Stimulated activated CD8-positive, alpha-beta memory T cell treated with anti-CD3 and anti-CD28 coated beads, Interleukin-12 subunit alpha, Interleukin-12 subunit beta, amount 100 ng/mL, for 24 hours (primary cell): ENCODE results near the gene OTUB2.

Source experiments
- DNase-seq: peaks from one replicate; pipeline ENCODE4 v3.0.0-alpha.2; 2020; ENCODE audit errors: extremely low read depth

OTUB2 gene

GRCh38 chr14:94021001-94021400 is 5.1 kb upstream of the OTUB2 start:
- no peak for DNase-seq

DNA sequence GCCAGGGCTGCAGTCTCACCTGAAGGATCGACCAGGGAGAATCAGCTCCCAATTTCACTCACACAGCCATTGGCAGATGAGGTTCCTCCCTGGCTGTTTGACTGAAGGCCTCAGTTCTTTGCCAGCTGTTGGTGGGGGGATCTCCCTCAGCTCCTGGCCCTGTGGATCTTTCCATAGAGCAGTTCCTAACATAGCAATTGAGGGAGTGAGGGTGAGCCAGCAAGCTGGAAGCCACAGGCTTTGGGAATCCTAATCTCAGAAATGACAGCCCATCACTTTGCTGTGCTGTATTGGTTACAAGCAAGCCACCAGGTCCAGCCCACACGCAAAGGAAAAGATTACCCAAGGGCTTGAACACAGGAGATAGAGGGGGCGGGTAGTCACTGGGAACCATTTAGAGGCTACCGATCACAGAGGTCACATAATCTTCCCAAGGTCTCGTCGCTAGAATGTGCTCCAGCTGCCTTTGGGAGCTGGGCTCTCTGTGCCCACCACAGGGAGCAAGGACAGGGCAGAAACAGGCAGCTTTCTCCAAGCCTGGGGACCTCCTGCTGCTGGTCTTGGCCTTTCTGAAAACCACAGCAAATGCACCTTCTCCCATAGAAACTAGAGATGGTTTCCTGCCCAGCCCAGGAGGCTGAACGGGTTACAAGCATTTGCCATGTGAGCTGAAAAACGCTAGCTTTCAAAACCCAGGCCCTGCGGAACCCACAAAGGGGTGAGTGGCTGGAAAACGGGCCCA is 4.6 kb upstream of the OTUB2 start:
- DNase-seq, result no peak

- DNase-seq, result no peak
Observed at GRCh38 chr14:94022532-94023411, 3.4 kb upstream of the OTUB2 start.

GRCh38 chr14:94024549-94024948 is 1.6 kb upstream of the OTUB2 start:
- DNase-seq, result no peak

DNA sequence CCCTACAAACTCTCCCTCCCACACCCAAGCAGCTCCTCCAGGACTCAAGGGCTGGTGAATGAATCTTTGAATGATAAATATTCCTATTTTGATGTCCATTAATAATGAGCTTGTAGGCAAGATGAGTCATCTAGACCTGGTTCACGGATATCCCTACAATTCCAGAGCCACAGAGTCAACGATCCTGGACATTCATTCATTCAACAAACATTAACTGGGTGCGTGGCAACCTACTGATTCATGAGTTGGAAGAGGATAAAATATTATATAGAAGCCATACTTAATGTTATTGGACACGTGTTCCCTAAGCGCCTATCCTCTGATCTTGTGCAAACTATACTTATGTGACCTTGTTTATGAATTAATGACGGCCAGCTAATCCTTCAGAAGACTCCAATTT is 420 bp upstream of the OTUB2 start:
- DNase-seq, result no peak

DNA sequence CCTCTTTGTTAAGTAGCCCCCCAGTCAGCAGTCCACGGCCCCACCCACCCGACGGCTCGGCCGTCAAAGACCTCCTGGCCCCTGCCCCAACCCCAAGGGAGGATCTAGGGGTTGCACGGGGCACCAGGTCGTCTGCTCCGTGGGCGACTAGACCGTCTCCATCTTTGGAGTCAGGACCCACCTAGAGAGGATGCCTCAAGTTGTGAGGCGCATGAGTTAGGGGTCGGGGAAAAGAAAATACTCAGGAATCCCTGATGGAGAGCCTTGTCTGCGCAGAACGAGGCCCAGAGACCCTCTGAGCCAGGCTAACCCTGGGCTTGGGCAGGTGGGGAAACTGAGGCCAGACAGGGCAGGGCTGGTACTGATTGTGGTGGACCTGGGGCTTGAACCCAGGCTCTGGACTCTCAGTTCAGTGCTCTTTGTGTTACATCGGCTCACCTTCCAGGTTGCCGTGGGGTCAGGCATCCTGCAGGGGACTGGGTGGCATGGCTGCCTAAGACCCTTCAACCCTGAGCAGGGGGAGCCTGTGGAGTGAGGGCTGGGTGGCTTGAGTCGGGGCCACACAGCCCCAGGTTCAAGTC is 839 bp downstream of the OTUB2 start:
- no peak for DNase-seq

DNA sequence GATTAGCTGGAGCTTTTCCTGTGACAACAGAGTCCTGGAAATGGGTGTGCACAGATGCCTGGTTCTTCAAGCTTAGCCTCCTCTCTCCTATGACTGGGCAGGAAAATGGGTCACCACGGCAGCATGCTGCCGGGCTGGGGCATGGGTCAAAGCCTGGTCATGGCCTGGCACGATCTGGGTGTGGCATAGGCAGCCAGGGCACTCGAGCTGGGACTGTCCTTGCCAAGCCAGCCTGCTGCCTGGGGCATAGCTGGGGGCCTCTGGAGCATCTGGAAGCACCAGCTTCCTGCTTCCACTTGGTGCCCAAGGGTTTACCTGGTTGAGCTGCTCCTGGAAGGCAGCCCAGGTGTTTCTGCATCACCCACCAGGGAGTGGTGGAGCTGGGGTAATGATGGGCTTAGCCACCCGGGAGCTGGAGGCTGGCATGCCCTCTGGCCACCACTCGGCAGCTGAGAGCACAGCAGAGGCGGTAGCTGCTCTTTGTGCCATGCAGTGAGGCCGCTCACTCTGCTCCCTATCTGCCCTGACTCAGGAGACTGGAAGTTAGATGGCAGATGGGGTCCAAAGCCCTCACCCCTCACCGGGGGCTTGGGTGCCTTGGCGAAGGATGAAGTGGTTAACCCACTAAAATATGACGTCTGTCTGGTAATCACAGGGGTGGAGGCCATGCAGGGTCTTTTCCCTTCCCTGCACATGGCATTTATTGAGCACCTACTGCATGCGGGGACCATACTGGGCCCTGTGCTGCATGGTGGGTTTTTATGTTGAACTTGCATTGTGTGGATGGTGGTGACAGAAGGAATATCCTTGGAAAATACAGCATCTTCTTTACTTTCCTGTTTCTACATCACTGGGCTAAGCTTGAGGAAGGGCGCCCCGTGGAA is 1.7 kb downstream of the OTUB2 start:
- DNase-seq, result no peak

- DNase-seq, result no peak
Observed at GRCh38 chr14:94028450-94028826, 2.3 kb downstream of the OTUB2 start.

GRCh38 chr14:94029265-94029664 is 3.1 kb downstream of the OTUB2 start:
- no peak for DNase-seq

- no peak for DNase-seq
Observed at GRCh38 chr14:94029671-94030203, 3.6 kb downstream of the OTUB2 start.

- no peak for DNase-seq
Observed at GRCh38 chr14:94030571-94030970, 4.4 kb downstream of the OTUB2 start.

DNA sequence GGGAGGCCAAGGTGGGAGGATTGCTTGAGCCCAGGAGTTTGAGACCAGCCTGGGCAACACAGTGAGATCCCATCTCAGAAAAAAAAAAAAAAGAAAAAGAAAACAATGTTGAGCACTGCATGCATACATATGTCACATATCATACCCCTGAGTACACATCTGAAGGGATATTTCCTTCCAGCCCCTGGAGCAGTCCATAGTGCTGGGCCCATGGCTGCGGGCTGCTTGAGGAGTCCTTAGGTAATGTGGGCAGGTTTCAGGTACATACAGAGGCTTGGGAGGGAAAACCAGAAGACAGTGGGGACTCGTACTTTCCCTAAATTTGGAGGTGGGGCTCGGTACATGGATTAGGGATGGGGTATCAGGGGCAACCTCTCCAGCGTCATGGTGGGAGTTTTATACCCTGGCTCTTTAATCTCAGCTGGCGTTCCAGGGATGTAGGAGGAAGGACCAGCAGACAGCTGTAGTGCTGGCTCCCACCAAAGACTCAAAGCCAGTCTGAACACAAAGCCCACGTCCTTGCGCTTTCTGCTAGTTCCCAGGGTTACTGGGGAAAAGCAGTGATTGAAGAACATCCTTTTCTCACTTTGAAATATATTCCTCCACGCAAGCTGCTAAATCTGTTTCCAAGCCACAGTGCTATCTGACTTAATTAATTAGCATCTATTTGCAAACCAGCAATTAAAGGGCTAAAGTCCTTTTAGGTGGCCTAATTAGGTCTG is 5.2 kb downstream of the OTUB2 start:
- DNase-seq, result no peak

DNA sequence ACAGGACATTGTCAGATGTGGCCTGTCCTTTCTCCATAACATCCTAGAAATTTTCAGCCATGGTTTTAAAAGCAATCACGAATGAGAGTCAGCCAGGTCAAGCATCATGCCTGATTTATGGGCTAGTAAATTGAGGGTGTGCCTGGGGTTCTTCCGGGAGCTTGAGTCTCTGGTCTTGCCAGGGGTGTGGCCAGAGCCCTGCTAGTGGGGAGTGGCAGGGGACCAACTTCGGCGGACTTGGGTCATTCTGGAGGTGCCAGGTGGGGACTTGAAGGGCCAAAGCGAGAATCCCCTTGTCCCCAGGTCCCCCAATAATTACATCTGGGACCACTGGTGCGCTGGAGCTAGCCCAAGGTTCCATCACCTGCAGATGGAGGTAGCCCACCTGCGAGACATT is 5.7 kb downstream of the OTUB2 start:
- DNase-seq, result no peak

- no peak for DNase-seq
Observed at GRCh38 chr14:94034886-94035285, 8.7 kb downstream of the OTUB2 start.

DNA sequence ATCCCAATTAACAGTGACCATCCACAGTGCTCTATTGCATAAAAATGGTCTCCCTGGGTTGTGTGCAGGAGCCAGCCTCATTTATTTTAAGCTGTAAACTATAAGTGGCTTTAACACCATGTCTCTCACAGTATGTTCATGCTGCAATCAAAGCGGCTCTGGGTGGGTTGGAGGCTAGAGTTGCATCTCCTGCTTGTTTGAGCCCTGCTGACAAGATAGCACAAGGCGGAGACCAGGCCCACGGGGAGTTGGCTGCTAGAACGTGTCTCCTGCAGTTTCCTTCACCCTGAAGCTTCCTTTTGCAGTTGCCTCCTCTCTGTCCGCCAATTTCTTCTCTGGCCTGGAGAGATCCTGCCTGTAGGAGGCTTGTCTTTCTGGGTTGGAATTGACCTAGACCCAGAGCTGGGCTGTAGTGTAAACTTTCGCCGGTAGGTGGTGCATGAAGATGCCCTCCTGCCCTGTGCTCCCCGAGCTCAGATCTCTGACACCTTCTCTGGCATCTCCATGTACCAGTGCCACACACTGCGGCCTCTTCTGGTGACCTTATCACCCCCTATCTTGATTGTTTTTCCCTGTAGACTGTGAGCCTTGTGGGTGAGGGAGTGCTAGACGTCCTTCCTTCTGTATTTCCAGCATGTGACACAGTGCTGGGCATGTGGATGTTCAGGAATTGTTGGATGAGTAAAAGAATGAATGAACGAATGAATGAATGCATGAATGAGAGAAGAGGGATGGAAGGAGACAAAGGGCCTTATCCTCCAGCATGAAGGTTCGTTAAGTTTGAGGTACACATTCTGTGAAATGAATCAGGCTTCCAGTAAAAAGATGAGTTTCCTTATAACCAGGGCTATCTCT is 10.4 kb downstream of the OTUB2 start:
- peak; percentile 35 for DNase-seq

DNA sequence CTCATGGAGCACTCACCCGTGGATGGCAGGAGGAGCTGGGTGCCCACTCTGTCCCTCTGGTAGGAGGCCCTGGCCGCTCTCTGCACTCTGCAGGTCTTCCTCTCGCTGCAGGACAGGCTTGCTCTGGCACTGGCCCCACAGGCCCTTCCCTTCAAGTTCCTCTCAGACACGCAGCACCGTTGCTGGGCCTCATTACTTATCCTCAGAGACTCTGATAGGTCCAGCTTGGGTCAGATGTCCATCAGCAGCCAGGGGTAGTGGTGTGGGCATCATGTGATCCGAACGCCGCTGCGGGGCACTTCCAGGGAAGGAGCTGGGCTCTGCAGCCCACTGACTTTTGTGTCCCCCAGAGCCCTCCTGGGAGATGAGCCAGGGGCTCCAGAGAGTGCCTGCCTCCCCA is 11.8 kb downstream of the OTUB2 start:
- DNase-seq, result no peak

DNA sequence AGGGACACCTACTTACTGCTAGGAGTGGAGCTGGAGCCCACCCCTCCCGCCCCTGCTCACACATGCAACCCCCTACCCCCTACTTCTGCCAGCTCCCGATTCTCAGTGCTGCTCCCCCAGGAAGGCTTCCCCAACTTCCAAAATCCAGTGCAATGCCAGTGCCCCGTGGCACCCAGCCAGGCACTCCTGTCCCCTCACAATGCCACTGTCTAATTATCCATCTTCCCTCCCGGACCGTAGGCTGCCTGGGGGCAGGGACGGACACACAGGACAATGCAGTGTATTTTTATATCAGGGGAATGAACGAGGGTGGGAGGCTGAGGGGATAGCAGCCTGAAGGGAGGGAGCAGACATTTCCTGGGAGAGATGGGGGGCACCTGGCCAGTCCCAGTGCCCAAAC is 12.4 kb downstream of the OTUB2 start:
- no peak for DNase-seq

GRCh38 chr14:94038921-94039629 is 12.9 kb downstream of the OTUB2 start:
- no peak for DNase-seq

DNA sequence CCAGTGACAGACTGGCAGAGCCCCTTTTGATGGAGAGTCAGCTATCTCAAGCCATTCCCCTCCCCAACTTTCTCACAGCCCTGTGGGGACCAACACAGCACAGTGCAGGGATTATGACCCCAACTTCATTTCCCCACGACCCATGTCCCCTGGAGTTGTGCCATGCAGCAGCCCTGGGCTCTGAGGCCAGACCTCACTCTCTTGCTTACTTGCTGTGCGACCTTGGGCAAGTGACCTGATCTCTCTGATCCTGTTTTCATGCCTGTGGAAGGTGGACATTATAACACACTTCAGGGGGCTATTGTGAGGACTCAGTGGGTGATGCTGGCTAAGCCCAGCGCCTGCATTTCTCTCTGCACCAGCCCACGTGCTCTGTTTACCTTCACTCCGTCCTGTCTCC is 14.1 kb downstream of the OTUB2 start:
- DNase-seq, result no peak
